GM19099 (cell line): ENCODE data around the gene MEAK7.
A peak's percentile ranks its signal among the peaks of the same experiment; 100 is the strongest.

Experiments used
- POLR2A ChIP-seq: IDR thresholded peaks from 3 replicates; pipeline ENCODE4 v1.6.1; 2011; ENCODE audit warnings: low read depth; ENCODE audit not compliant: insufficient read length; ENCODE audit errors: extremely low read depth

The MEAK7 gene

GRCh38 chr16:84507011-84507982 is 2.8 kb upstream of the MEAK7 start:
- TF ChIP-seq POLR2A: peak; percentile 70

- no peak for TF ChIP-seq POLR2A
These were observed 1.1 kb upstream of the MEAK7 start for GRCh38 chr16:84505249-84506187.

GRCh38 chr16:84503751-84504395 is 586 bp downstream of the MEAK7 start:
- no peak for TF ChIP-seq POLR2A

GRCh38 chr16:84502581-84502980 is 1.9 kb downstream of the MEAK7 start:
- no peak for TF ChIP-seq POLR2A

GRCh38 chr16:84502075-84502474 is 2.4 kb downstream of the MEAK7 start:
- TF ChIP-seq POLR2A: no peak

GRCh38 chr16:84501077-84501735 is 3.3 kb downstream of the MEAK7 start:
- TF ChIP-seq POLR2A: no peak

- TF ChIP-seq POLR2A: no peak
These were observed 3.9 kb downstream of the MEAK7 start for GRCh38 chr16:84500531-84500930.

- no peak for TF ChIP-seq POLR2A
These were observed 4.8 kb downstream of the MEAK7 start for GRCh38 chr16:84499638-84500037.

GRCh38 chr16:84498859-84499620 is 5.4 kb downstream of the MEAK7 start:
- TF ChIP-seq POLR2A: no peak

- no peak for TF ChIP-seq POLR2A
These were observed 6.2 kb downstream of the MEAK7 start for GRCh38 chr16:84498223-84498610.

GRCh38 chr16:84497418-84498222 is 6.8 kb downstream of the MEAK7 start:
- TF ChIP-seq POLR2A: no peak

GRCh38 chr16:84496991-84497390 is 7.5 kb downstream of the MEAK7 start:
- no peak for TF ChIP-seq POLR2A

- TF ChIP-seq POLR2A: no peak
These were observed 9.0 kb downstream of the MEAK7 start for GRCh38 chr16:84495506-84495905.
